GM19238 (cell line): ENCODE measurements around the gene UBAC1.
A peak's percentile ranks its signal among the peaks of the same experiment; 100 is the strongest.
"Not testable (repeated sequence)": the region's sequence is repeated elsewhere in the genome, so short reads cannot be mapped to it uniquely, and the experiment has no call there.

Experiments used
- DNase-seq: peaks from one replicate; pipeline ENCODE4 v3.0.0; 2011; ENCODE audit warnings: low spot score; ENCODE audit not compliant: insufficient read length

Gene UBAC1

GRCh38 chr9:135902655-135903357, 58.4 kb downstream of the UBAC1 start:
- DNase-seq: no peak

- no peak for DNase-seq
Measured at GRCh38 chr9:135901826-135902225, 59.3 kb downstream of the UBAC1 start.

DNA sequence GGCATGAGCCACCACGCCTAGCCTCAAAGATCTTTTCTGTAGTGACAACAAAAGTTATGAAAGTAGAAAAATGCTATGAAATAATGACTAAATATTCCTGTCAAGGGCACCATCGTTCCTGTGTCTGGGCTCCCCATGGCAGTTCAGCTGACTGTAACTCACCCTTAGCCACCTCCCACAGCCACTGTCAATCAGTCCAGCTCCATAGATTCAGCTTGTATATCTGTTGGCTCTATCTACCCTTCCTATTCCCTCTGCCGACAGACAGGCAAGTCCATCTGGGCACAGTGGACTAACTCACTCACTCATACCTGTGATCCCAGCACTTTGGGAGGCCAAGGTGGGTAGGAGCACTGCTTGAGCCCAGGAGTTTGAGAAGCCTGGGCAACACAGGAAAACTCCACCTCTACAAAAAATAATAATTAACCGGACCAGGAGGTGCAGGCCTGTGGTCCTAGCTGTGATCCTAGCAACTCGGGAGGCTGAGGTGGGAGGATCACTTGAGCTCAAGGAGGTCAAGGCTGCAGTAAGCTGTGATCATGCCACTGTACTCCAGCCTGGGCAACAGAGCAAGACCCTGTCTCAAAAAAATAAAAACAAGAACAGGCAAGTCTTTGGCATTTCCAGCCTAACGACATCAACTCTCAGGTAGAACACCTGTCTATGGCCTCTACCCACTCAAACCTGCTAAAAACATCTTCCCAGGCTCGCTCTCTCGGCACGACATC, 60.0 kb downstream of the UBAC1 start:
- DNase-seq: no peak

DNA sequence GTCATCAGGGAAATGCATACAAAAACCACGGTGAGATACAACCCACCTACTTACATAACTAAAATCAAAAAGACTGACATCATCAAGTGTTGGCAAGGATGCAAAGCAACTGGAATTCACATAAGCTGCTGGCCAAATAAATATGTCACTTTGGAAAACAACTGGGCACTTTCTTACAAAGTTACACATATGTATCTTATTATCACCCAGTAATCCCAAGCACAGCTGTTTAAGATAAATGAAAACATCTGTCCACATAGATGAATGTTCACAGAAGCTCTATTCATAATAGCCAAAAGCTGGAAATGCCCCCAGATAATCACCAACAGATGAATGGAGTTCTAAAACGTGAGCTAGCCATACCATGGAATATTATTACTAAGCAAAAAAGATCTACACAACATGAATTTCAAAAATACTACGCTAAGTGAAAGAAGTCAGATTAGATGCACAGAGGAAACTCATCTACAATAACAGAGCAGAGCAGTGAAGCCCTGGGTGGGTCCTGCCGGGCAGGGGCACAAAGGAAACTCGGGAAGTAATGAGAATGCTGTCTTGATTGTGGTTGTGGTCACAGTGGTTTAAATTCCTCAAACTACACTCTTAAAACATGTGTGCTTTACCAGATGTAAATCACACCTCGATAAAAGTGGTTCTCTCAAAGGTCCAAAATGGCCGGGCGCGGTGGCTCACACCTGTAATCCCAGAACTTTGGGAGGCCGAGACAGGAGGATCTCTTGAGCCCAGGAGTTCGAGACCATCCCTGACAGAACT, 62.4 kb downstream of the UBAC1 start:
- no peak for DNase-seq

GRCh38 chr9:135896626-135897025, 64.5 kb downstream of the UBAC1 start:
- DNase-seq: no peak

- DNase-seq: no peak
Measured at GRCh38 chr9:135896205-135896604, 65.0 kb downstream of the UBAC1 start.

DNA sequence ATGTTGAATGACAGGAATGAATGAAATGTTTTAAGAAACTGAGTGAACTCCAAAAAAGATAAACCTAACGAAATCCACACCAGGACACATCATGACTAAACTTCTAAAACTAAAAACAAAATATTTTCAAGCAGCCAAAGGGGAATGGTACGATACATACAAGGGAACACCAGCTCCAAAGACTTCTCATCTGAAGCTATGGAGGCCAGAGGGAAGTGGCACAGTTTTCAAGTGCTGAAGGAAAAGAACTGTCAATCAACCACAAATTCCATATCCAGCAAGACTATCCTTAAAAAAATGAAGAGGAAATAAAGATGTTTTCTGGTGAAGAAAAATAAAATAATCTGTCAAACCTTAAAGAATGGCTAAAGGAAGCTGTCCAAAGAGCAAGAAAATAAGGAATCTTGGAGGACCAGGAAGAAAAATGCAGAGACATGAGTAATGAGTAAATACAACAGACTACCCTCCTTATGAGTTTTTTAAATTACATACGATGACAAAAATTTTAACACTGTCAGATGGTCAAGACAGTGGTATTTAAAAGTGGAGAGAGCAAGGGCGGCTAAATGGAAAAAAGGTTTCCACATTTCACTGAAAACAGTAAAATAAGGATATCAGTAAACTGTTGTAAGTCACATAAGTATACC, 65.8 kb downstream of the UBAC1 start:
- no peak for DNase-seq

GRCh38 chr9:135893104-135893503, 68.1 kb downstream of the UBAC1 start:
- no peak for DNase-seq

- DNase-seq: not testable (repeated sequence)
Measured at GRCh38 chr9:135892327-135892726, 68.8 kb downstream of the UBAC1 start.

- DNase-seq: no peak
Measured at GRCh38 chr9:135891027-135891631, 70.0 kb downstream of the UBAC1 start.

DNA sequence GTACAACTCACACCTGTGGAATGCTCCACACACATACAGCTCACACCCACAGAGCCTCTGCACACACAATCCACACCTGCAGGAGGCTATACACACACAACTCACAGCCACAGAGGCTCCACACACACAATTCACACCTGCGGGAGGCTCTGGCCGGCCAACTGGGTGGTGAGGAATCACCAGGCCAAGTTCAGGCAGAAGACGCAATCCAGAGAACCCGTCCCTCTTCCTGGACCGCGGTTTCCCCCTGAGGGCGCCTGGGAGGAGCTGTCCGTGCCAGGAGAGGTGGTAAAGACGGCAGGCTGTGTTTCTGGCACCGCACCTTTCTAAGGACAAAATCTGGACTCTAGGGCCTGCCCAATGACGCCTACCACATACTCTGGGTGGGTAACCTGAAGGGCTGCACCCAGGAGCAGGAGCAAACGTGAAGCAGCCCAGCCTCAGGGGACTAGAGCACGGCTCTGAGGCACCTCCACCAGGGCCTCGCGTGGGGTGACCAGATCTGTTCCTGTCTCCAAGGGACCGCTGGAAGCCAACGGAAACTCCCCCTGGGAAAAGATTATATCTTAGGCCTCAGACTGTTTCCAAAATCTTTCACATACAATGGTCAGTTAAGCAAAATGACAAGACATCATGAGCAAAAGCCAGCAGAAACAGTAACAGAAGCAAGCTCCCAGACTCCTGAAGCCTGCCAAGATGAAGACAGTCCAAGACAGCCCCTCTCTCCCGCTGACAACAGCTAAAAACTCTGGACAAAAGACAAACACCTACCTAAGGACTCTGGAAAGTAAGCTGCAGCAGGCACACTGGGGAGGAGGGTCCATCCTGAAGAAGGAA, 70.8 kb downstream of the UBAC1 start:
- DNase-seq: no peak

DNA sequence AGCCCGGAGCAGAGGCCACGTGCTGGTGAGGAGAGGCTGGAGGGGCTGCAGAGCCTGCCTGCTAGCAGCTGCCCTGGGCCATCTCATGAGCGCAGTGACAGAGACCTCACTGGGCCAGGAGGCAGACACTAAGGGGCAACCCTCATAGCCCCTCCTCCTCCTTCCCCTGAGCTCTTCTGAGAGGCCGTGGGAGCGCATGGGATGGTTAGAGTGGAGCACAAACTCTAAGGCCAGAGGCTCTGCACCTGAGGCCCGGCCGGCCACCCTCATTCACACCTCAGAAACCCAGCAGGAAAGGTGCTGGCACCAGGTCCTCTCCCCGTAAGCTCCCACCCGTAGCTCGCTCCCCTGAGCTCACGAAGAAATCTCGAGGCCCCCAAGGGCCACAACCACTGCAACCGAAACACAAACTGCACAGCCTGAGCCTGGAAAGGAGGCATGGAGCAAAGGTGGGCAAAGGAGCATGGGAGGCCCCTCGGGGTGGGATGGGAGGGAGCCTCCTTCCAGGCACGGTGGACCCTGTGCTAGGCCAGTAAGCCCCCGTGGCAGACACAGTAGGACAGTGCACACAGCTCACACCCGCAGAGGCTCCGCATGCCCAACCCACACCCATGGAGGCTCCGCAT, 71.5 kb downstream of the UBAC1 start:
- DNase-seq: no peak

DNA sequence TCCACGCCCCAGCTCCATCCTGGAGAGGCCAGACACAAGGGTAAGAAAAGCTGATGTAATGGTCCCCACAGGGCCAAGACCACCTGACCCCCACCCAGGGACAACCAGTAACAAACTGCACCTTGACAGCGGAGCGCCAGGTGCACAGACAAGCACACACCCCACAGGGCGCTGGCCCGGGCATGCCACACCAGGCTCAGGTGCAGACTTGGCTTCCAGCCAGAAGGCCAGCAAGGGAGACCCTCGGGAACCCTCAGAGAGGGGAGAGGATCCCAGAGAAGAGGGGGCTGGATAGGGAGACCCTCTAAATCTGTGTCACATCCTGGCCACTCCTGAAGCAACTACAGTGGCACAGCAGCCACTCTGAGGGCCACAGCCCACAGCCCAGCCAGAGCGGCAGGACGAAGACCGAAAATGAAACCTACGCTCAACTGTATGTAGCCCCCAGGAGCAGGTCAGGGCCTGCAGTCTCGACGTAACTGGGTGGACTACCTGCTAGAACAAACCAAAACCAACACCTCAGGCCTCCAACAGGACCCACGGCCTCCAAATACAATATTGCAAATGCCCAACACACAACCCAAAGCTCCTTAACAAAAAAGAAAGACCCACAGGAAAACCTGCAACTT, 72.3 kb downstream of the UBAC1 start:
- DNase-seq: no peak

DNA sequence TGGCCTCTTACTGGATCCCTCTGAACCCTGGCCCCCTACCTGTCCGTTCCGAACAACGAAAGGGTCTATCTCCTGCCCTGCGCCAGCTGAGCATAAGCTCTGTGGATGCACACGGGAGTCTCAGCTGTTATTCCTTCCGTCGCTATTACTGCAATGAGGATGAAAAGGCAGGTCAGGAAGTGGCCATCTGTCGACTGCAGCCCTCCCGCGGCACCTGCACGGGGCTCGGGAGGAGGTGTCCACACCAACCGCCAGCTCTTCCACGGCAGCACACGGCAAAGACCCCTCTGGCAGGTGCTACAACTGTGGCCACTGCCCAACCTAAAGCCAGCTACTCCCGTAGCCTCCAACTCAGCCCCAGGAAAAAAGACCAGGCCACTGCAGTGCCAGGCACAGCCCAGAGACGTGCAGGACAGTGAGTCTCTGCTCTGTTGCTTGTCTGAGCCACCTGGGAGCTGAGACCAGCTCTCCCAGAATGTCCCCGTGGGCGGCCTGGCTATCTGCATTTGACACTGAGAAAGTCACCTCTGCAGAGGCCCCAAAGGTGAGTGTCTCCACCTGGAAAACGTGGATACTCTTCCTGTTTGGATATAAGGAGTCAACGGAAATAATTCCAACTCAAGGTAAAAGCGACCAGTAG, 72.9 kb downstream of the UBAC1 start:
- no peak for DNase-seq

DNA sequence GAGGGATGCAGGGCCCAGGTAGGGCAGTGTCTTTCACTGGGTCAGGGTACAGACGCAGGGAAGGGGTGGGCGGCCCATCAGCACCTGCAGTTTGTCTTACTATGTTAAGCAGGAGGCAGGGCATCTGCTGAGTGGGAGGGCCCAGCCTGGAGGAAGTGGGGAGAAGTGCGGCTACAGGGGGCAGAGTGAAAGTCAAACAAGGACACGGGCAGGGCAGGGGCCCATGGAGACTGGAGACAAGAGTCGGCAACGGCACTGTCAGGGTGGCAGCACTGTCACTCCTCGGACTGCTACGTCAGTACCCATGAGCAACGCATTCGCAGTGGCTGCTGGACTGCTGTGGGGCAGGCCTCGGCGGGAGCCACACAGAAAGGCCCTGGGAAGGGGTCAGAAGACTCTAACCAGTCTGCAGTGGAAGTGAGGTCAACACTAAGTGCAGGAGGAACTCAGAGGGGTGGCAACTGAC, 73.6 kb downstream of the UBAC1 start:
- peak; percentile 56 for DNase-seq

DNA sequence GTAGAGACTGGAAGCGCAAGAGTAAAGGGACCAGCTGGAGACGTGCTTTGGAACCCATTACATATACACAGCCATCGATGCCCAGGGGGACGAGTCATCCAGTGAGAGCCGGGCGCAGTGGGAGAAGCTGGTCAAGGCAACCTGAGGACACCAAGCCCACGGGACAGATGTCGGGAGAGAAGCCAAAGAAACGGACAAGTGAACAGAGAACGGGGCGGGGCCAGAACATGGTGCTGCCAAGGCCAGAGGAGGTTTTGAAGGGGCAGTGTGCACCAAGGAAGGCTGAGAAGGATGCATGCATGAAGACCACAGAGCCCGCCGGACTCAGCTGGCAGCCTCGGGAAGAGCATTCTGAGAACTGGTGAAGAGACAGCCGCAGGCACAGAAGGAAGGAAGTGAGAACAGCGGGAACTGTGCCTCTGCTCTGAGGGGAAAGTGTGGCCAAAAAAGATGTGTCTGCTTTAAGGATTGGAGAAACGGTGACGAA, 74.1 kb downstream of the UBAC1 start:
- DNase-seq: no peak

GRCh38 chr9:135886147-135886981, 74.8 kb downstream of the UBAC1 start:
- no peak for DNase-seq
